Measurements from ENCODE around the gene DHRS11.
"Not testable (repeated sequence)": the region's sequence is repeated elsewhere in the genome, so short reads cannot be mapped to it uniquely, and the experiment has no call there.

DHRS11 gene

GRCh38 chr17:36594626-36595401 lies 3.1 kb downstream of the DHRS11 start:
- no peak for DNase-seq

GRCh38 chr17:36597226-36597625 lies 5.5 kb downstream of the DHRS11 start:
- no peak for DNase-seq

- no peak for DNase-seq
Observed at GRCh38 chr17:36597866-36598777, 6.4 kb downstream of the DHRS11 start.

- DNase-seq = no peak
Observed at GRCh38 chr17:36598951-36599401, 7.3 kb downstream of the DHRS11 start.

DNA sequence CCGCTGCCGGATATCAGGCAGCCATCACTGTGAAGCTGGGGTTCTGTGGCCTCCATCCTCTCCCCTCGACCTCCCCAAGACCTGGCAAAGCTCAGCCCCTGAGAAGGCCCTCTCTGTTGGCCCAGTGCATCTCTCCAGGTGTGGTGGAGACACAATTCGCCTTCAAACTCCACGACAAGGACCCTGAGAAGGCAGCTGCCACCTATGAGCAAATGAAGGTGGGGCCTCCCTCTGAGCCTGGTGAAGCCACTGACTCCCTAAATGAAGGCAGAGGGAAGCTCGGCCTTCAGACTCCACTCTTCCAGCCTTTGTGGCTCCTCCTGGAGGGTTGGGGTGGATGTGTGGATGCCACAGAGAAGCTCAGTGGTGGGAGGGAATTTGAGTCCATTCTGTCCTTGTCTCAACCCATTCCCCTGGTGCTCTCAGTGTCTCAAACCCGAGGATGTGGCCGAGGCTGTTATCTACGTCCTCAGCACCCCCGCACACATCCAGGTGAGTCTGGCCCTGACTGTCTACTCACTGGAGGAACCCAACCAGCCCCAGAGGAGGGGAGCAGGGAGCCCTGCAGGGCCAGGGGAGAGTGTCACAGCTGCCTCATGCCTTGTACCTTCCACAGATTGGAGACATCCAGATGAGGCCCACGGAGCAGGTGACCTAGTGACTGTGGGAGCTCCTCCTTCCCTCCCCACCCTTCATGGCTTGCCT lies 8.0 kb downstream of the DHRS11 start:
- DNase-seq = no peak

DNA sequence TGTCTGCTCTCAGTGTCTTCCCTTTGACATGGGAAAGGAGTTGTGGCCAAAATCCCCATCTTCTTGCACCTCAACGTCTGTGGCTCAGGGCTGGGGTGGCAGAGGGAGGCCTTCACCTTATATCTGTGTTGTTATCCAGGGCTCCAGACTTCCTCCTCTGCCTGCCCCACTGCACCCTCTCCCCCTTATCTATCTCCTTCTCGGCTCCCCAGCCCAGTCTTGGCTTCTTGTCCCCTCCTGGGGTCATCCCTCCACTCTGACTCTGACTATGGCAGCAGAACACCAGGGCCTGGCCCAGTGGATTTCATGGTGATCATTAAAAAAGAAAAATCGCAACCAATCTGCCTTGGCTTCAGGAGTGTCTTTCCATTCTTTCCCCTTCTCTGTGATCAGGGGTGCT lies 8.8 kb downstream of the DHRS11 start:
- DNase-seq = no peak

DNA sequence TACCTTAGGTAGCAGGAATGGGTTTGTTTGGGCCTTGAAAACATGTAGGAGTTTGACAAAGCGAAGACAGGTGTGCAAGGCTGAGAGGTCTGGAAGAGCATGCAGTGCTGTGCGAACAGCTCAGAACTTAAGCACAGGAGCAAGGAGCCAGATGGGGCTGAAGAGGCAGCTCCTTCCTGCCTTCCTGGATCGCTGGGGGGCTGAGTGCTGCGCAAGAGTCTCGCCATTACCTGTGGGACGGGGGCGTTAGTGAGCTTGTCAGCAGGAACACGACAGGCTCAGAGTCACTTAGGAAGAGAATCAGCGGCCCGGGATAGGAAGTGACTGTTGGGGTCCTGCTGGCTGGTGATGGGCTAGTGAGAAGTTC lies 9.2 kb downstream of the DHRS11 start:
- no peak for DNase-seq

GRCh38 chr17:36601303-36602029 lies 9.8 kb downstream of the DHRS11 start, which contains the start of gene MRM1:
Gene MRM1 (plus strand): TSS chr17:36601583. CDS start chr17:36601811, 228 bp downstream.
- DNase-seq = peak; percentile 97

GRCh38 chr17:36602030-36602748 lies 10.5 kb downstream of the DHRS11 start:
- DNase-seq = no peak

DNA sequence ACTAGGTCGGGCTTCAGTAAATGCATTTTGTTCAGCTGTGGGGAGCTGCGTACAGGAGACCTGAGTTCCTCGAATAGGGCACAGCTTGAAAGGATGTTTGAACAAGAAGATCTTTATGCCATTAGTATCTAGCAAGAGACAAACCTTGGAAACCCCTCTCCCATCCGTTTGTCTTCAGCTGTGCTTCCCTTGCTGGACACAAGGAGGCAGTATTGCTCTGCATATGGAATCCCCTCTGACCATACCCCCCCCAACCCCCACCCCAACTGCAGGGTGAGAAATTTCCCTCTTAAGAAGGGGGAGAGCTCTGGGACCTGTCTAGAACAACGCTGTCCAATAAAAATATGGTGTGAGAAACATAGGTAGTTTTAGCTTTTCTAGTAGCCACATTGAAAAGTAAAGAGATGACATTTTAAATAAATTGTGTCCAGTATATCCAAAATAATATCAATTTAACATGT lies 11.3 kb downstream of the DHRS11 start:
- DNase-seq = peak; percentile 86

DNA sequence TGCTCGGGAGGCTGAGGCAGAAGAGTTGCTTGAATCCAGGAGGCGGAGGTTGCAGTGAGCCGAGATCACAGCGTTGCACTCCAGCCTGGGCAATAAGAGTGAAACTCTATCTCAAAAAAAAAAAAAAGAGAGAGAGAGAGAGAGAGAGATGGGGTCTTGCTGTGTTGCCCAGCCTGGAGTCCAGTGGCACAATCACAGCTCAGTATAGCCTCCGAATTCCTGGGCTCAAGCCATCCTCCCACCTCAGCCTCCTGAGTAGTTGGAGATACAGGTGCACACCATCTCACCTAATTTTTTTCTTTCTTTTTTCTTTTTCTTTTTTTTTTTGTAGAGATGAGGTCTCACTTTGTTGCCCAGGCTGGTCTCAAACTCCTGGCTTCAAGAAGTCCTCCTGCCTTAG lies 13.3 kb downstream of the DHRS11 start:
- not testable (repeated sequence) for DNase-seq

DNA sequence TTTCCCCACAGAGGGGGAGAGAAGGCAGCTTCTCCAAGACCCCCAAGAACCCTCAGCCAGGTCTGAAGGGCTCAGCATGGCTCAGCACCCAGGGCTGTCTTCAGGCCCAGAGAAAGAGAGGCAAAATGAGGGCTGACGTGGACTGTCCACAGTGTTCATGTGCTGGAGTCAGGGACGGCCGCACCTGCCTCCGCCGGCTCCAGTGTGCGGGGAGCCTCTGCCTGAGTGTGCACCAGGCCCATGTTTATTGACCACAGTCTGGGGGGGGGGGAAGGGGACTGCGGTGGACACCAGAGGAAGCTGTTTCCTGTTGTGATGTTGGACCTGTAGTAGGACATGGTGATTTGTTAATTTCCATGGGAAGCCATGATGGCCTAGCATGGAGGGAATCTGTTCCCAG lies 16.6 kb downstream of the DHRS11 start:
- DNase-seq = no peak

DNA sequence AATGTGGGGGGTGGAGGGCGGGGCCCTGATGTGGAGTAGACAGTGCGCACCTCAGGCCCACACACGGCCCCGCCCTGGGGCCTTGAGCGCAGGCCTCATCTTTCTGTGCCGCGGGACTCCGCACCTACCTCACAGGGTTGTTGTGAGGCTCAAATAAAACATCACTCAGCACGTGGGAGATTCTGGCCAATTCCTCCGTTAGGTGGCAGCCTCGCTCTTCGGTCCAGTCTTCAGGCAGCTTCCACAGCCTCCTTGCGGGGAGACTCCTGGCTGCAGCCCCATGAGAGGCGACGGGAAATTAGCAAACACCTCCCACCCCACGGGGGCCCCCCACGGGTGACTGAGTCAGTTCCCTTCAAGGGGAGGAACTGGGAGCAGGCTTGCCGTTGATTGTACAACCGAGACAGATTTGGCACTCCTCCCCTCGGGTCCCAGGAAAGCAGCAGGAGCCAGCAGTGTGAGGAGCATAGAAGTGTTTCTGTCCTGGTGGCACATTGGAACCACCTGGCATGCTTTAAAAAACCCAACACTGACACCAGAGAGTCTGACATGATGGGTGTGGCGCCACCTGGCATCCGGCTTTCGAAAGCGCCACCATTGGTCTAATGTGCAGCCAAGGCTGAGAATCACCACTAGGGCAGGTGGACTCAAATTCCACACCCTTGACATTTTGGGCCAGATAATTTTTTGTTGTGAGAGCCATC lies 17.3 kb downstream of the DHRS11 start:
- peak; percentile 84 for DNase-seq

DNA sequence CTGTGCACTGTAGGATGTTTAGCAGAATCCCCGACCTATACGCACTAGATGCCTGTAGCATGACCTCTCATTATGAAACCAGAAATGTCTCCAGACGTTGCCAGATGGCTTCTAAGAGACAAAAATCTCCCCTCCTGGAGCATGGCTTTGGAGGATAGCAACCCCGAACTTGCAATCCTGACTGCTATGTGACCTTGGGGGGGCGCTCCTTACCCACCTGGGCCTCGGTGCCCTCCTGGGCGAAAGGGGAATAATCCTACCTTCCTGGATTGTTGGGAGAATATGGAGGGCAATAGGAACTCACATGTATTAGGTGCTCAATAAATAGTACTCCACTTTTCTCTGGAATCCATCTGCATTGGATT lies 17.8 kb downstream of the DHRS11 start:
- DNase-seq = no peak

DNA sequence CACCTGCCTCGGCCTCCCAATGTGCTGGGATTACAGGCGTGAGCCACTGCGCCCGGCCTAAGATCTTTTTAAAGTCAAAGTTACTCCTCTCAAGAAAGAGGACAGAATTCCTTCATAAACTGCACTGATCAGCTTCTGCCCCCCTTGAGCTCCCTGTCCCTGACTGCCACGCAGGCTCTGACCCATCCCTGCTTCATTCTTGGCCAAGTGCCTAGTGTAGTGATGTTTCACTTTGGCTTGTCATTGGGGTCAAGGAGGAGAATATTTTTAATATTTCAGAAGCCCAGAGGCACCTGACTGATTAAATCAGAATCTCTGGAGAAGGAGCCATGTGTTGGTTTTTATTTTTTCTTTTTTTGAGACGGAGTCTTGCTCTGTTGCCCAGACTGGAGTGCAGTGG lies 18.8 kb downstream of the DHRS11 start:
- no peak for DNase-seq

- DNase-seq = no peak
Observed at GRCh38 chr17:36611345-36612072, 19.8 kb downstream of the DHRS11 start.

GRCh38 chr17:36612323-36612722 lies 20.6 kb downstream of the DHRS11 start:
- no peak for DNase-seq

DNA sequence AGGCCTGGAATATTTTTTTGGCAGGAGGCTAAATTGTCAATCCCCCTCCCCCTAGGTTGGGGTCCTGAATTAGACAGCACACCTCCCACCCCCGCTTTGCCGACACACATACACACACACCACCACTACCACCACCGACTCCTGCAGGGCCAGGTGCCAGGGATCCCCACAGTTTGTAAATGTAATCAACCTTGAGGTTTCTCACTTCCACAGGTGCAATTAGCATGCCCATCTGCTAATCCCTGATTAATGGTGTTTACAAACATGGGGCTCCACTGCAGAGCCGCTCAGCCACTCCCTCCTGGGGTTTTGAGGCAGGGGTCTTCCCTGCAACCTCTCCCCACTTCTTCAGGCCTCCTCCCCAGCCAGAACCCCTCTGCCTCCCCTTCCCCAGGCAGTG lies 21.5 kb downstream of the DHRS11 start:
- DNase-seq = no peak

- no peak for DNase-seq
Observed at GRCh38 chr17:36614081-36614480, 22.4 kb downstream of the DHRS11 start.

DNA sequence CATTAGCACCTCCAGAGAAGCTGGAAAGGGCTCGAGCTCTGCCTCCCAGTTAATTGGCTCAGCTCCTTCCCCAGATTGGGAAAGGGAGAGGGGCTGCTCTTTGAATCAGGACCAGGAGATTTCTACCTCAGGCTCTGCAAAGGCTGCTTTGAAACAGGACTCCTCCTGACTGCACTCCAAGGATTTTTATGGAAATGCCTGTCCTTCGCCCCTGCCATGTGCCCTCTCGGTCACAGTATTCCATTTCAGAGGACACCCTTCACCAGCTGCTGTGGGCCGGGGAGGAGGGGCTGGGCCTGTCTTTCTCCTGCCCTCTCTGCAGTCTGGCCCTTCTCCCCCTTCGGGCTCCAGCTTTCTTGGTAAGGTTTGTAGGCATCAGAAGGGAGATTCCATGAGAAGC lies 23.3 kb downstream of the DHRS11 start:
- DNase-seq = no peak
